Tibial artery (tissue), 4 donors: ENCODE results near the gene SGK2.

ENCODE experiments used
- DNase-seq, 2 donors: peaks; one replicate each; pipeline ENCODE4 v3.0.0-alpha.2; 2019
- H3K27ac ChIP-seq, 2 donors: fragments of 200-600 bp; sonication (generic) in 1 of 2; 1 replicate in 1 of 2; 2 replicates in 1 of 2; pipeline ENCODE4 v1.5.1; 2018 to 2019; ENCODE audit warnings: mild to moderate bottlenecking in 1 of 2
- H3K27me3 ChIP-seq, 2 donors: fragments of 200-600 bp; sonication (generic) in 1 of 2; one replicate each; pipeline versions ENCODE4 v1.5.1 to v1.6.0; 2016 to 2019
- H3K36me3 ChIP-seq, 3 donors: fragments of 200-600 bp; sonication (generic) in 2 of 3; one replicate each; pipeline ENCODE4 v1.5.1; 2016 to 2019; ENCODE audit warnings: mild to moderate bottlenecking in 2 of 3
- H3K4me1 ChIP-seq, 4 donors: fragments of 200-600 bp; sonication (generic) in 2 of 4; 1 replicate in 3 of 4; 2 replicates in 1 of 4; pipeline ENCODE4 v1.5.1; 2016 to 2019
- H3K4me3 ChIP-seq, 2 donors: fragments of 200-600 bp; sonication (generic) in 1 of 2; 1 replicate in 1 of 2; 2 replicates in 1 of 2; pipeline ENCODE4 v1.5.1; 2018 to 2019; ENCODE audit warnings: mild to moderate bottlenecking in 2 of 2
- H3K9me3 ChIP-seq, 3 donors: fragments of 200-600 bp; sonication (generic) in 1 of 3; one replicate each; pipeline ENCODE4 v1.5.1; 2016 to 2019
- CTCF ChIP-seq, 2 experiments: fragments of 200-600 bp in 1 of 2; fragments of 450-650 bp in 1 of 2; IDR thresholded peaks; one replicate each; pipeline ENCODE4 v1.5.1; 2017 to 2019; ENCODE audit warnings: antibody characterized with exemption in 2 of 2, mild to moderate bottlenecking in 1 of 2, moderate library complexity in 1 of 2
- intact Hi-C: fragments of 100-400 bp; cut with DNase I; formaldehyde crosslinking; loops from one replicate; pipeline ENCODE4 v1.15.0; 2023; ENCODE audit warnings: low total_unique reads

Gene SGK2

GRCh38 chr20:43515628-43516027, 43.2 kb upstream of the SGK2 start:
- intact Hi-C loops, result no loop called here
- Histone ChIP-seq H3K4me1 (peaks cover 0 to 15% (median 4%) of the 10 kb centered on the region in 4 donors), H3K36me3 (peaks cover 0 to 6% (median 0%) of the 10 kb centered on the region in 3 donors), H3K27ac (peak overlapping the region in 1 of 2 donors; percentile 79), H3K9me3 (no peaks in the 10 kb centered on the region), H3K27me3 (no peaks in the 10 kb centered on the region), H3K4me3 (peak overlapping the region in 1 of 2 donors; percentile 58)
- DNase-seq, result no peak
- TF ChIP-seq CTCF (IDR thresholded peaks at IDR 0.05), result no peak

- no peak for DNase-seq
- Histone ChIP-seq H3K36me3 (peaks cover 0 to 6% (median 0%) of the 10 kb centered on the region in 3 donors), H3K9me3 (no peaks in the 10 kb centered on the region), H3K4me3 (no peak overlapping the region), H3K27me3 (no peaks in the 10 kb centered on the region), H3K27ac (no peak overlapping the region), H3K4me1 (peaks cover 0 to 15% (median 4%) of the 10 kb centered on the region in 4 donors)
- intact Hi-C loops, result no loop called here
- no peak for TF ChIP-seq CTCF (IDR thresholded peaks at IDR 0.05)
Measured at GRCh38 chr20:43516251-43516824, 42.5 kb upstream of the SGK2 start.

- H3K27me3 ChIP-seq, result no peaks in the 10 kb centered on the region
- peaks cover 0 to 6% (median 0%) of the 10 kb centered on the region in 3 donors for H3K36me3 ChIP-seq
- TF ChIP-seq CTCF (IDR thresholded peaks at IDR 0.05), result no peak
- no peak for DNase-seq
- no peak overlapping the region for H3K4me3 ChIP-seq
- no peak overlapping the region for H3K27ac ChIP-seq
- peaks cover 0 to 5% (median 0%) of the 10 kb centered on the region in 4 donors for H3K4me1 ChIP-seq
- peaks cover 0 to 3% (median 0%) of the 10 kb centered on the region in 3 donors for H3K9me3 ChIP-seq
- intact Hi-C loops, result no loop called here
Measured at GRCh38 chr20:43520074-43520630, 38.7 kb upstream of the SGK2 start.

- intact Hi-C loops, result no loop called here
- Histone ChIP-seq H3K4me3 (no peak overlapping the region), H3K27ac (no peak overlapping the region), H3K4me1 (no peaks in the 10 kb centered on the region), H3K9me3 (peaks cover 0 to 3% (median 0%) of the 10 kb centered on the region in 3 donors), H3K27me3 (no peaks in the 10 kb centered on the region), H3K36me3 (peaks cover 0 to 10% (median 0%) of the 10 kb centered on the region in 3 donors)
- TF ChIP-seq CTCF (IDR thresholded peaks at IDR 0.05), result no peak
- DNase-seq, result no peak
Measured at GRCh38 chr20:43525021-43525420, 33.8 kb upstream of the SGK2 start.

GRCh38 chr20:43528258-43528875, 30.5 kb upstream of the SGK2 start:
- H3K27me3 ChIP-seq, result no peaks in the 10 kb centered on the region
- DNase-seq, result peak in 1 of 2 donors; percentile 32
- H3K4me3 ChIP-seq, result no peak overlapping the region
- peaks cover 0 to 22% (median 0%) of the 10 kb centered on the region in 3 donors for H3K36me3 ChIP-seq
- intact Hi-C loops, result no loop called here
- no peaks in the 10 kb centered on the region for H3K4me1 ChIP-seq
- no peaks in the 10 kb centered on the region for H3K9me3 ChIP-seq
- no peak overlapping the region for H3K27ac ChIP-seq
- no peak for TF ChIP-seq CTCF (IDR thresholded peaks at IDR 0.05)
